Bronchial epithelial cell (primary cell): Measurements from ENCODE around the gene ZNF362. TPM values are rescaled to one million over a fixed set of nuclear protein-coding genes. Genes with fewer than 3 reads are reported as not detected.

Experiments
- DNase-seq: peaks from one replicate; pipeline ENCODE4 v3.0.0-alpha.2; 2010; ENCODE audit warnings: low read depth
- FAIRE-seq: peaks from 2 replicates; lab custom pipeline; 2011; peaks lifted over from hg19 to GRCh38; lab: Jason Lieb, UNC
- H3K27me3 ChIP-seq: 2 replicates; pipeline ENCODE4 v1.5.1; 2011; ENCODE audit warnings: low read length; ENCODE audit not compliant: control insufficient read depth, insufficient read depth
- H3K36me3 ChIP-seq: 2 replicates; pipeline ENCODE4 v1.5.1; 2011; ENCODE audit warnings: low read length; ENCODE audit not compliant: control insufficient read depth, insufficient read depth
- H3K4me3 ChIP-seq: 2 replicates; pipeline ENCODE4 v1.5.1; 2011; ENCODE audit warnings: mild to moderate bottlenecking, low read depth, low read length, control low read depth
- total RNA-seq: library from RNA; depleted of rRNA; stranded (reverse); fragments of >200 nt; gene quantifications from 2 replicates; pipeline ENCODE4 v1.2.1, GENCODE V29; 2014
- TF ChIP-seq, protein P1 (sequence below): IDR thresholded peaks from 2 replicates; pipeline ENCODE4 v1.5.1; 2011; ENCODE audit warnings: mild to moderate bottlenecking, moderate library complexity, low read length, control low read depth, inconsistent platforms; ENCODE audit not compliant: insufficient read depth, severe bottlenecking

The ZNF362 gene
- total RNA-seq, 1 donor from 2014 or later = 1.1 TPM

DNA sequence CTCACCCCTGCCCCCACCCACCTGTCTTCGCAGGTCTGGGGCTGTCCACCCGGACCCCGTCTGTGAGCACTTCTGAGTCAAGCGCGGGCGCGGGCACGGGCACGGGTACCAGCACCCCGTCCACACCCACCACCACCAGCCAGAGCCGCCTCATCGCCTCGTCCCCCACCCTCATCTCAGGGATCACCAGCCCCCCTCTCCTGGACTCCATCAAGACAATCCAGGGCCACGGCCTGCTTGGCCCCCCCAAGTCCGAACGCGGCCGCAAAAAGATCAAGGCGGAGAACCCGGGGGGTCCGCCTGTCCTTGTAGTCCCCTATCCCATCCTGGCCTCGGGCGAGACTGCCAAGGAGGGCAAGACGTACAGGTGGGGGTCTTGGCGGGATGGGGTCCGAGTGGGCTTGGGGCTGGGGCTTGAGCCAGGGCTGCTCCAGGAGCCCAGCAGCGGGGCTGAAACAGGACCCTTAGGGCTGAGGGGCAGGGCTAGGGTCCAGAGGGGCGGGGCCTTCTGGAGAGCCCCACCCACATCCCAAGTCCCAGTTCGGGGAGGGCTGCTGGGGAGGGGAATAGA lies 23.9 kb downstream of the ZNF362 start:
- DNase-seq = no peak
- TF ChIP-seq, protein P1, sequence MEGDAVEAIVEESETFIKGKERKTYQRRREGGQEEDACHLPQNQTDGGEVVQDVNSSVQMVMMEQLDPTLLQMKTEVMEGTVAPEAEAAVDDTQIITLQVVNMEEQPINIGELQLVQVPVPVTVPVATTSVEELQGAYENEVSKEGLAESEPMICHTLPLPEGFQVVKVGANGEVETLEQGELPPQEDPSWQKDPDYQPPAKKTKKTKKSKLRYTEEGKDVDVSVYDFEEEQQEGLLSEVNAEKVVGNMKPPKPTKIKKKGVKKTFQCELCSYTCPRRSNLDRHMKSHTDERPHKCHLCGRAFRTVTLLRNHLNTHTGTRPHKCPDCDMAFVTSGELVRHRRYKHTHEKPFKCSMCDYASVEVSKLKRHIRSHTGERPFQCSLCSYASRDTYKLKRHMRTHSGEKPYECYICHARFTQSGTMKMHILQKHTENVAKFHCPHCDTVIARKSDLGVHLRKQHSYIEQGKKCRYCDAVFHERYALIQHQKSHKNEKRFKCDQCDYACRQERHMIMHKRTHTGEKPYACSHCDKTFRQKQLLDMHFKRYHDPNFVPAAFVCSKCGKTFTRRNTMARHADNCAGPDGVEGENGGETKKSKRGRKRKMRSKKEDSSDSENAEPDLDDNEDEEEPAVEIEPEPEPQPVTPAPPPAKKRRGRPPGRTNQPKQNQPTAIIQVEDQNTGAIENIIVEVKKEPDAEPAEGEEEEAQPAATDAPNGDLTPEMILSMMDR = no peak
- Histone ChIP-seq H3K36me3 (peaks cover 10% of the 10 kb centered on the region), H3K27me3 (no peaks in the 10 kb centered on the region), H3K4me3 (no peak overlapping the region)
- FAIRE-seq = no peak

DNA sequence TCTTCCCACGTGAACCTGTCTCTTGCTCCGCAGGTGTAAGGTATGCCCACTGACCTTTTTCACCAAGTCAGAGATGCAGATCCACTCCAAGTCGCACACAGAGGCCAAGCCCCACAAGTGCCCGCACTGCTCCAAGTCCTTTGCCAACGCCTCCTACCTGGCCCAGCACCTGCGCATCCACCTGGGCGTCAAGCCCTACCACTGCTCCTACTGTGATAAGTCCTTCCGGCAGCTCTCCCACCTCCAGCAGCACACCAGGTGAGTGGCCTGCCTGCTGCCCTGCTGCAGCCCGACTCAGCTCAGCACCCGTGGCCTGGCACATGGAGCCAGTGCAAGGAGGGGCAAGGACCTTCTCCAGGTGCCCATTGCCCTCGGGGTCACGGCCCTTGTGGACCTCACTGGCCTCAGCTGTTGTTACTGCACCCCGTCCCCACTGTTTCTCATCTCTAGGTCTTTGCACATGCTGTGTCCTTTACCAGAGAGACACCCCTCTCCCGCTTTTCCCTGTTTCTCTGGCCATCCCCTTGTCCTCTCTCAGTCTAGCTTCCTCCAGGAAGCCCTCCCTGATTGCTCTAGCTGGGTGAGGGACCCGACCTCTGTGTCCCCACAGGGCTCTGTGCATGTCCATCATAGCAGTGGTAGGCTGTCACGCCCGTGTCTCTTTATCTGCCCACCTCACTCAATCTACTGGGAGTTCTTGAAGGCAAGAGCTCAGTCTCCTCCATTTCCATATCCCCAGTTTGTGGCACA lies 25.4 kb downstream of the ZNF362 start:
- Histone ChIP-seq H3K4me3 (no peak overlapping the region), H3K36me3 (peaks cover 10% of the 10 kb centered on the region), H3K27me3 (no peaks in the 10 kb centered on the region)
- FAIRE-seq (peak; percentile 52), DNase-seq (no peak)
- TF ChIP-seq, protein P1 = no peak

DNA sequence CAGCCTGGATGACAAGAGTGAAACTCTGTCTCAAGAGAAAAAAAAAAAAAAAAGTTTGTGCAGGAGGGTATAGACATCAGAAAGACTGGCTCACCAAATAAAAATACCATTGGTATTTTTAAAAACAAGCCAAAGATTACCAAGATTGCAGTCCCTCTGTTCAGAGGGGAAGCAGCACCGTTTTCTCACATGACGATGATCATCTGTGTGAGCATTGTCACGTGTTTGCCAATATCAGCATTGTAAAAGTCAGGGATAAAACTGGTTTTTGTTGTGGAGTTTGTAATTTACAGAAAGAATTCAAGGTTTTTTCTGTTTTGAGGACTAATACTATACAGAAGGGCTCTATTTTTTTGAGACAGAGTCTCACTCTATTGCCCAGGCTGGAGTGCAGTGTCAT lies 26.5 kb downstream of the ZNF362 start:
- peaks cover 10% of the 10 kb centered on the region for H3K36me3 ChIP-seq
- TF ChIP-seq, protein P1 = no peak
- H3K27me3 ChIP-seq = no peaks in the 10 kb centered on the region
- H3K4me3 ChIP-seq = no peak overlapping the region
- no peak for FAIRE-seq
- no peak for DNase-seq

DNA sequence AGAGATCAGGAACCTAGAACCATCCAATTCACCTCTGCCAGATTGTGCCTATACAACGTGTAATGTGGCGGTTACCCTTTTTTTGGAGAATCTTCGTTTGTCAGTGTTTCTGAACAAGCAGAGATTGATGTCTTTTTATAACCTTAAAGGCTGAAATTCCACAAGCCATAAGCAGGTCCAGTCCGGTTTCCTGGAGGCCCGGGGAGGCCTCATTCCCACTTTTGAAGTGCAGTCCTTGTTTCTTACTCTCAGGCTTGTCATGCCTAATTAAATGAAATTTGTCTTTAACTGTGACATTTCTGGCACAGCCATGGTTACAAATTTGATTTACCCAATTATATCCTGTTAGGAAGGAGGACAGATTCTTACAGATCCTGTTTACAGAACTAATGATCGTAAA lies 27.8 kb downstream of the ZNF362 start:
- peaks cover 10% of the 10 kb centered on the region for H3K36me3 ChIP-seq
- DNase-seq (no peak), FAIRE-seq (no peak)
- TF ChIP-seq, protein P1 = no peak
- no peak overlapping the region for H3K4me3 ChIP-seq
- H3K27me3 ChIP-seq = no peaks in the 10 kb centered on the region

DNA sequence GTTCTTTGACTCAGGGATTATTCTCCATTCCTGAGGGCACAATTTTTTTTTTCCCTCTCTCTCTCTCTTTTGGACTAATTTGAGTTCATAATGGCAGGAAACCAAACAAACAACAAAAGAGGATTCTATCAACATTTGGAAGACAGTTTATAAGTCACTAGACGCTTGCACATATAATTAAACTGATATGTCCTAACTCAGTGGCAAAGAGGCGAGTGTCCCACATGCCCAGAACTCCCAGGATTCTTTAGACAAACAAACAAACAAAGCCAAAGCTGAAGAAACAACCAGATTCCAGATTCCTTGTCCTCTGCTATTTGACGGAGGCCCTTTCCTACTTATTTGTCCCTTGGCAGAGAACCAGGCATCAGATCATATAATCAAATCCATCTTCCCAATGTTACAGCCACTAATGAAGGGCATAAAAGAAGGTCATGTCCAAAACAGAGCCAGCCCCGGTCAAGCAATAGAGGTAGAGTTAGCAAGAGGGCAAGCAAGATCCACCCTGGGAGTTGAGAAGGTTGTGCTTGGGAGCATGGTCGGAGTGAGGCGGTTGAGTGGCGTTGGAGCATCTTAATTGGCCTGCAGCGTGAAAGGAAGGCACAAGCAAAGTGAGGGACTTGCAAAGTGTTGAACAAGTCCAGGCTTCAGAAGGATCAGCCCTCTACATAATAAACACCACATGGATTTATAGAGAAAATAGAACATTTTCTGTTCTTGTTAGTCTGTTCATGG lies 30.3 kb downstream of the ZNF362 start:
- DNase-seq (no peak), FAIRE-seq (no peak)
- H3K4me3 ChIP-seq = no peak overlapping the region
- peaks cover 5% of the 10 kb centered on the region for H3K36me3 ChIP-seq
- no peaks in the 10 kb centered on the region for H3K27me3 ChIP-seq
- TF ChIP-seq, protein P1 = no peak
